ENCODE results near the gene MAP2. TPM values are rescaled to one million over a fixed set of nuclear protein-coding genes. Genes with fewer than 3 reads are reported as not detected.

The MAP2 gene
- total and polyA plus RNA-seq, 2 donors (not counting 3 experiments of a cell fraction or from before 2014, with no cell fraction given): 19.4 to 46.1 TPM

- POLR2A ChIA-PET: no interaction called here
- Histone ChIP-seq H3K4me2 (ENCODE audit: insufficient read depth, low read length) (no peak overlapping the region), H4K20me1 (replicated peaks; ENCODE audit: control insufficient read depth, extremely low read depth, insufficient read depth, low read length) (no peaks in the 10 kb centered on the region), H3K27ac (ENCODE audit: insufficient read depth, low read depth, low read length) (no peak overlapping the region), H3K27me3 (ENCODE audit: control insufficient read depth in 2 of 2, insufficient read depth in 2 of 2, low read length in 2 of 2) (no peaks in the 10 kb centered on the region), H3K79me2 (ENCODE audit: control insufficient read depth, insufficient read depth, low read length) (no peaks in the 10 kb centered on the region), H3K36me3 (ENCODE audit: control insufficient read depth in 2 of 2, extremely low read depth in 1 of 2, insufficient read depth in 2 of 2, low read length in 2 of 2) (no peaks in the 10 kb centered on the region), H3K9me1 (replicated peaks; ENCODE audit: control insufficient read depth, extremely low read depth, insufficient read depth, low read length) (no peaks in the 10 kb centered on the region), H3K4me1 (ENCODE audit: control insufficient read depth, extremely low read depth, insufficient read depth, low read length) (no peaks in the 10 kb centered on the region), H3K4me3 (replicated peaks in 1 of 3; ENCODE audit: insufficient read depth in 1 of 3, low read depth in 1 of 3, low read length in 3 of 3) (no peak overlapping the region), H3K9me3 (replicated peaks; ENCODE audit: control insufficient read depth, insufficient read depth, low read length) (no peaks in the 10 kb centered on the region), H2AFZ (ENCODE audit: low read depth, low read length) (no peak overlapping the region), H3K9ac (replicated peaks; ENCODE audit: extremely low read depth, insufficient read depth, low read length) (no peak overlapping the region)
- BruUV-seq (replicated peaks): no TSS peak
- intact Hi-C loops (cut with micrococcal nuclease) (no loop called here), dilution Hi-C loops (cut with MboI; ENCODE audit: extremely low pct_ligation_motif_present, low sequenced_read_pairs) (no loop called here)
- TF ChIP-seq FOS (IDR thresholded peaks at IDR 0.05; ENCODE audit: borderline replicate concordance, insufficient read depth, low read length) (no peak), MYC (IDR thresholded peaks at IDR 0.05; ENCODE audit: low read depth, low read length) (no peak), CTCF (IDR thresholded peaks at IDR 0.05; ENCODE audit: extremely low read depth in 1 of 2, insufficient read depth in 1 of 2, low read depth in 1 of 2, low read length in 2 of 2) (no peak), MAX (IDR thresholded peaks at IDR 0.05; ENCODE audit: insufficient read depth, insufficient read length) (no peak), EZH2 (IDR thresholded peaks at IDR 0.05; ENCODE audit: borderline replicate concordance, low read depth, low read length, severe bottlenecking) (no peak), GATA2 (IDR thresholded peaks at IDR 0.05; ENCODE audit: insufficient read depth, insufficient read length, low read depth, low read length) (no peak), JUN (IDR thresholded peaks at IDR 0.05; ENCODE audit: borderline replicate concordance, insufficient read depth, insufficient read length, low read depth) (no peak), POLR2AphosphoS5 (IDR thresholded peaks at IDR 0.05; ENCODE audit: insufficient read depth, low read depth, low read length) (no peak), POLR2A (IDR thresholded peaks at IDR 0.05; ENCODE audit: low read depth, low read length) (no peak)
- FAIRE-seq (no peak), DNase-seq (ENCODE audit: low read depth, low spot score) (no peak)
- CTCF ChIA-PET: no interaction called here
These were observed 257.4 kb downstream of the MAP2 start for GRCh38 chr2:209681201-209681735.

Measured in endothelial cell of umbilical vein (primary cell).